Bronchial epithelial cell (primary cell): Measurements from ENCODE around the gene SDHB. TPM values are rescaled to one million over a fixed set of nuclear protein-coding genes. Genes with fewer than 3 reads are reported as not detected.

Experiments used
- DNase-seq: peaks from one replicate; pipeline ENCODE4 v3.0.0-alpha.2; 2010; ENCODE audit warnings: low read depth
- FAIRE-seq: peaks from 2 replicates; lab custom pipeline; 2011; peaks lifted over from hg19 to GRCh38; lab: Jason Lieb, UNC
- H3K27me3 ChIP-seq: 2 replicates; pipeline ENCODE4 v1.5.1; 2011; ENCODE audit warnings: low read length; ENCODE audit not compliant: control insufficient read depth, insufficient read depth
- H3K36me3 ChIP-seq: 2 replicates; pipeline ENCODE4 v1.5.1; 2011; ENCODE audit warnings: low read length; ENCODE audit not compliant: control insufficient read depth, insufficient read depth
- H3K4me3 ChIP-seq: 2 replicates; pipeline ENCODE4 v1.5.1; 2011; ENCODE audit warnings: mild to moderate bottlenecking, low read depth, low read length, control low read depth
- CTCF ChIP-seq: IDR thresholded peaks from 2 replicates; pipeline ENCODE4 v1.5.1; 2011; ENCODE audit warnings: mild to moderate bottlenecking, moderate library complexity, low read length, control low read depth, inconsistent platforms; ENCODE audit not compliant: insufficient read depth, severe bottlenecking
- total RNA-seq: library from RNA; depleted of rRNA; stranded (reverse); fragments of >200 nt; gene quantifications from 2 replicates; pipeline ENCODE4 v1.2.1, GENCODE V29; 2014

SDHB gene
- total RNA-seq, 1 donor from 2014 or later, result 185 TPM

DNA sequence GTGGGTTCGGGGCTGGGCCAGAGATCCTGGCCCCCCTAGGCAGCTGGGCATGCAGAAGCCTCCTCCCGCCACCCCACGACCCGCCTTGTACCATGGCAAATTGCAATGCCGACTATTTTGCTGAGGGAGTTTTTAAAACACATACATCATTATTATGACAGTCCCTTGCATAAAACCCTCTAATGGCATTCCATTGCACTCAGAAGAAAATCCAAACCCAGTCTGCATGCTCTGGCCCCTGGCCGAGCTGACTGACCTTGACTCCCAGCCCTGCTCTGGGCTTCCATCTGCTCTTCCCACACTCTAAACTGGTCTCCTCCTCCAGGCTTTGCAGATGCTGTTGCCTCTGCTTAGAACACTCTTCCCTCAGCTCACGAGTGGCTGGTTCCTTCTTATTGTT is 37.4 kb upstream of the SDHB start:
- no peak for TF ChIP-seq CTCF
- DNase-seq (no peak), FAIRE-seq (no peak)
- Histone ChIP-seq H3K27me3 (no peaks in the 10 kb centered on the region), H3K4me3 (no peak overlapping the region), H3K36me3 (no peaks in the 10 kb centered on the region)

GRCh38 chr1:17089506-17089905 is 35.7 kb upstream of the SDHB start:
- Histone ChIP-seq H3K4me3 (no peak overlapping the region), H3K36me3 (no peaks in the 10 kb centered on the region), H3K27me3 (no peaks in the 10 kb centered on the region)
- FAIRE-seq (no peak), DNase-seq (no peak)
- TF ChIP-seq CTCF, result no peak

GRCh38 chr1:17086751-17087150 is 32.9 kb upstream of the SDHB start:
- FAIRE-seq (no peak), DNase-seq (no peak)
- no peak for TF ChIP-seq CTCF
- no peak overlapping the region for H3K4me3 ChIP-seq
- no peaks in the 10 kb centered on the region for H3K27me3 ChIP-seq
- H3K36me3 ChIP-seq, result no peaks in the 10 kb centered on the region

DNA sequence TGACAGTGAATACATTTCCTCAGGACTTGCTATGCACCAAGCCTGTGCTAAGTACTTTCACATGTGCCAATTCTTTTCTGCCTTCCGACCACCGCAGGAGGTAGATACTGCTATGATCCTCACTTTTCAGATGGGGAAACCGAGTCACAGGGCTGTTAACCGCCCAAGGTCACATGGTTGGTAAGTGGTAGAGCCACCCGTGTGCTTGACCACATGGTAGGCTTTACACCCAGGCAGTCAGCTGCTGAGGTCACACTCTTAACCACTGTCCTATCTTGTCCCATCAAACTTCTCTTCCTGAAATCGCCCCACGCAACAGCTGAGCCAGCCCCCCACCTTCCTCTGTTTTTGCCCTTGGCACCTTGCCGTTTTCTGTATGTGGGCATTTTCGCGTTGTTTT is 31.0 kb upstream of the SDHB start:
- Histone ChIP-seq H3K27me3 (no peaks in the 10 kb centered on the region), H3K4me3 (no peak overlapping the region), H3K36me3 (no peaks in the 10 kb centered on the region)
- no peak for TF ChIP-seq CTCF
- no peak for DNase-seq
- no peak for FAIRE-seq

GRCh38 chr1:17082761-17083160 is 28.9 kb upstream of the SDHB start:
- no peaks in the 10 kb centered on the region for H3K27me3 ChIP-seq
- H3K4me3 ChIP-seq, result no peak overlapping the region
- TF ChIP-seq CTCF, result no peak
- no peak for FAIRE-seq
- no peaks in the 10 kb centered on the region for H3K36me3 ChIP-seq
- no peak for DNase-seq

DNA sequence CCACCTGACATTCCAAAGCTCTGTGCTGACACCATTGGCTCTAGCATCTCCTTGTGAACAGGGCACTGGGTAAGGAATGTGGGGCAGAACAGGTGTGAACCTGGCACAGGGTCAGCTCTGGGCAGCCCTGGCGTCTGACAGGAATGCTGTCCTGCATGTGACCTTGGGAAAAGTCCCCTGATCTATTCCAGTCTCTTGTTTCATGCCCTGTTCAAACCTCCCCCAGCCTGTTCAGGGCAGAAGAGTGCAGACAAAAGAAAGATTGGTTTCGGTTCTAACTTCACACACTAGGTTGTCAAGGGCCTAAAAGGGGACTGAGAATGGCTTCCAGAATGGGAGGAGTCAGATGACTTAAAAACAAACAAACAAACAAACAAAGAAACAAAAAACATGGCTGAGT is 27.6 kb upstream of the SDHB start:
- no peak for TF ChIP-seq CTCF
- DNase-seq (no peak), FAIRE-seq (no peak)
- no peak overlapping the region for H3K4me3 ChIP-seq
- H3K36me3 ChIP-seq, result no peaks in the 10 kb centered on the region
- no peaks in the 10 kb centered on the region for H3K27me3 ChIP-seq
